Measurements from ENCODE around the gene OR2H1. TPM values are rescaled to one million over a fixed set of nuclear protein-coding genes. Genes with fewer than 3 reads are reported as not detected.

The OR2H1 gene
- total and polyA plus RNA-seq, 10 donors = not detected

DNA sequence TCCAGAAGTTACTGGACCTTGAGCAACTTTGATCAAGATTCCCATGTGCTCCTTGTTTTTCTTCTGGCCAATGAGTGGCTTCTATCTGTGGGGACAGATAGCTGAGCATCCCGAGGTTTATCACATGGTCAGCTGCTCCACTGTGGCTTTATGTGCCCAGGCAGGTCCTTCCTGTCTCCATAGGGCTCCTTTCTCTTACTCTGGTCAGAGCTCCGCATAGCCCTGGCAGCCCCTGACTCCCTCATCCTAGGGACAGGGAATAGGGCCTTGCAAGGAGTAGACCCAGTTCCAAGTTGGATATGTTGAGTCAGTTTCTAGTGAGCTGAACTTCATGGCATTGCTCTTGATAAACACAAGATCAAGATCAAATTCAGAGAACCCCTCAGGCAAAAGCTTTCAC lies 37.2 kb downstream of the OR2H1 start:
- Histone ChIP-seq H3K4me3 (no peak overlapping the region), H3K36me3 (no peaks in the 10 kb centered on the region), H3K27ac (no peak overlapping the region), H3K4me1 (no peaks in the 10 kb centered on the region), H3K9me3 (no peaks in the 10 kb centered on the region), H3K27me3 (replicated peaks in 1 of 7) (peaks cover 0 to 19% (median 0%) of the 10 kb centered on the region in 7 donors)
- intact Hi-C loops (cut with DNase I; ENCODE audit: low total_unique reads) = no loop called here
- 45 to 79% (median 75%) methylated on average over 2 of the region's 2 CpGs for WGBS, 5 donors
- no peak for TF ChIP-seq POLR2AphosphoS5 (IDR thresholded peaks at IDR 0.05)
- TF ChIP-seq, protein P1, sequence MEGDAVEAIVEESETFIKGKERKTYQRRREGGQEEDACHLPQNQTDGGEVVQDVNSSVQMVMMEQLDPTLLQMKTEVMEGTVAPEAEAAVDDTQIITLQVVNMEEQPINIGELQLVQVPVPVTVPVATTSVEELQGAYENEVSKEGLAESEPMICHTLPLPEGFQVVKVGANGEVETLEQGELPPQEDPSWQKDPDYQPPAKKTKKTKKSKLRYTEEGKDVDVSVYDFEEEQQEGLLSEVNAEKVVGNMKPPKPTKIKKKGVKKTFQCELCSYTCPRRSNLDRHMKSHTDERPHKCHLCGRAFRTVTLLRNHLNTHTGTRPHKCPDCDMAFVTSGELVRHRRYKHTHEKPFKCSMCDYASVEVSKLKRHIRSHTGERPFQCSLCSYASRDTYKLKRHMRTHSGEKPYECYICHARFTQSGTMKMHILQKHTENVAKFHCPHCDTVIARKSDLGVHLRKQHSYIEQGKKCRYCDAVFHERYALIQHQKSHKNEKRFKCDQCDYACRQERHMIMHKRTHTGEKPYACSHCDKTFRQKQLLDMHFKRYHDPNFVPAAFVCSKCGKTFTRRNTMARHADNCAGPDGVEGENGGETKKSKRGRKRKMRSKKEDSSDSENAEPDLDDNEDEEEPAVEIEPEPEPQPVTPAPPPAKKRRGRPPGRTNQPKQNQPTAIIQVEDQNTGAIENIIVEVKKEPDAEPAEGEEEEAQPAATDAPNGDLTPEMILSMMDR (IDR thresholded peaks at IDR 0.05 in 8 of 11, conservative IDR thresholded peaks at IDR 0.05 in 3 of 11) = no peak
- TF ChIP-seq POLR2A (IDR thresholded peaks at IDR 0.05) = no peak
- no peak for DNase-seq

DNA sequence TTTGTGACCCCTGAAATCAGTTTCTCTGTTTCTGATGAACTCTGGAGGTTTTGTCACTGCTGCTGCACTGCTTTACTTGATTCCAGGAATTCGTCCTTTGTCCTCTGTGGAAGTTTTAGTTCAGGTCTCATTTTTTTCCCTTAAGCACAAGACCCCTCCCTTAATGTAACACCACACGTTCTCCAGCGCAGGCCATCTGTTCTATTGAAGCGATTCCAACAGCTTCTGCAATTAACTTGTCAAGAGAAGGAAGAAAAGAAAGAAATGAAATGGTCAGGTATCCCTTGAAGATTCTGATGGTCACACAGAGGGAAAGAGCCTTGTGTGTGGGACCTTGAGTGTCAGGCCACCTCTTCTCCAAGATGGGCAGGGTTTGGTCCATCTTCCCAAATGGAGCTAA lies 38.6 kb downstream of the OR2H1 start:
- H3K4me3 ChIP-seq = no peak overlapping the region
- TF ChIP-seq, protein P1 (IDR thresholded peaks at IDR 0.05 in 8 of 11, conservative IDR thresholded peaks at IDR 0.05 in 3 of 11) = no peak
- TF ChIP-seq POLR2AphosphoS5 (IDR thresholded peaks at IDR 0.05) (no peak), POLR2A (IDR thresholded peaks at IDR 0.05) (no peak)

DNA sequence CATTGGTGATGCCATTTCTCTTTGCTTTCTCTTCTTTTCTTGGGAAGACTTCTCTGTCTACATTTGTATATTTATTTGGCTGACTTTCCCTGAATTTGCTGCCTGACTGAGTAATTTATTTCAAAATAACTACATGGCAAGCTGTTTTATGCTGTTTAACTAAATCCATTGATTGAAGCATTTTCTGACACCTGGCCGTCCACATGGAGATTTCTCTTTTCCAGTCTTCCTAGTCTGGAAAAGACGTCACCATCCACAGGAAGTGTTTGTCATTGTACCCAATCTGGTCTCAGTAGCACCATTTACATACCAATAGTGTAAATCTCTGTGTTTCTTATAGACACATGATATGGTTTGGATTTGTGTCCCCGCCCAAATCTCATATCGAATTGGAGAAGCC lies 40.0 kb downstream of the OR2H1 start:
- no peak for TF ChIP-seq POLR2A (IDR thresholded peaks at IDR 0.05)
- no peak for TF ChIP-seq POLR2AphosphoS5 (IDR thresholded peaks at IDR 0.05)
- TF ChIP-seq, protein P1 (IDR thresholded peaks at IDR 0.05 in 8 of 11, conservative IDR thresholded peaks at IDR 0.05 in 3 of 11) = no peak
- Histone ChIP-seq H3K27me3 (replicated peaks in 1 of 7) (peaks cover 0 to 36% (median 9%) of the 10 kb centered on the region in 7 donors), H3K4me1 (no peaks in the 10 kb centered on the region), H3K27ac (no peak overlapping the region), H3K4me3 (no peak overlapping the region), H3K9me3 (no peaks in the 10 kb centered on the region), H3K36me3 (no peaks in the 10 kb centered on the region)
- intact Hi-C loops (cut with DNase I; ENCODE audit: low total_unique reads) = no loop called here
- 65 to 86% (median 82%) methylated on average over 4 of the region's 4 CpGs for WGBS, 5 donors
- DNase-seq = no peak

More for the DNA sequence above, 38.6 kb downstream of the OR2H1 start:
- 69 to 84% (median 79%) methylated on average over 4 of the region's 4 CpGs for WGBS, 5 donors
- peaks cover 0 to 28% (median 2%) of the 10 kb centered on the region in 7 donors for H3K27me3 ChIP-seq (replicated peaks in 1 of 7)
- no peaks in the 10 kb centered on the region for H3K36me3 ChIP-seq
- intact Hi-C loops (cut with DNase I; ENCODE audit: low total_unique reads) = no loop called here
- DNase-seq = no peak
- no peaks in the 10 kb centered on the region for H3K4me1 ChIP-seq
- no peak overlapping the region for H3K27ac ChIP-seq
- no peaks in the 10 kb centered on the region for H3K9me3 ChIP-seq

DNA sequence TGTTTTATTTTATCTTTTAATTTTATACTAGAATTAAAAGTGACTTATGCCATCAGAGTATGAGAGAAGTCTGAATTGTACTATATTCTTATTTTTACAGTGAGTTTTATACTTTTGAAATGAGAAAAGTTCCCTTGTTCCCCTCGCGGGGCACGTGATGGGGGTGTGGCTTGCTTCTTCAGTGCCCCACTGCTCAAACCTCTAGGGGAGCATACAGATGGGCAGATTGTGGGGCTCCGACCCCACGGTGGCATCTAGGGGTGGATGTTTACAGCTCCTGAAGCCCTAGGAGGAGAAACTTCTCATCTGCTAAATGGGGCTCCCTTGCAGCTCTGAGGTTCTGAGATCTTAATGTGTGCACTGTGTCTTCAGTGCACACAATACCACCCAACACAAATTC lies 42.7 kb downstream of the OR2H1 start:
- no peak overlapping the region for H3K27ac ChIP-seq
- H3K9me3 ChIP-seq = no peaks in the 10 kb centered on the region
- H3K27me3 ChIP-seq (replicated peaks in 1 of 7) = peaks cover 0 to 41% (median 9%) of the 10 kb centered on the region in 7 donors
- H3K4me1 ChIP-seq = no peaks in the 10 kb centered on the region
- TF ChIP-seq POLR2A (IDR thresholded peaks at IDR 0.05) = no peak
- TF ChIP-seq, protein P1 (IDR thresholded peaks at IDR 0.05 in 8 of 11, conservative IDR thresholded peaks at IDR 0.05 in 3 of 11) = no peak
- no peak for TF ChIP-seq POLR2AphosphoS5 (IDR thresholded peaks at IDR 0.05)
- H3K36me3 ChIP-seq = no peaks in the 10 kb centered on the region
- 73 to 88% (median 81%) methylated on average over 5 of the region's 5 CpGs for WGBS, 5 donors
- no peak overlapping the region for H3K4me3 ChIP-seq
- intact Hi-C loops (cut with DNase I; ENCODE audit: low total_unique reads) = no loop called here
- DNase-seq = no peak

Measured in spleen (tissue), 11 donors.